HAP-1 (cell line): ENCODE data around the gene ATP6V0A1.
A peak's percentile ranks its signal among the peaks of the same experiment; 100 is the strongest.

ENCODE experiments used
- DNase-seq, 2 experiments: peaks; one replicate each; pipeline ENCODE4 v3.0.0-alpha.2; 2016 to 2020; ENCODE audit warnings: low spot score in 2 of 2
- H3K27me3 ChIP-seq: fragments of 250-450 bp; sonication (Bioruptor Pico); 2 replicates; pipeline ENCODE4 v1.5.1; 2020; ENCODE audit warnings: low read depth, mild to moderate bottlenecking, moderate library complexity
- H3K36me3 ChIP-seq: fragments of 250-450 bp; sonication (Bioruptor Pico); replicated peaks from 2 replicates; pipeline ENCODE4 v1.5.1; 2020; ENCODE audit warnings: mild to moderate bottlenecking
- H3K4me1 ChIP-seq: fragments of 250-450 bp; sonication (Bioruptor Pico); 2 replicates; pipeline ENCODE4 v1.5.1; 2020; ENCODE audit warnings: mild to moderate bottlenecking
- H3K4me3 ChIP-seq: fragments of 250-450 bp; sonication (Bioruptor Pico); 2 replicates; pipeline ENCODE4 v1.5.1; 2020; ENCODE audit warnings: mild to moderate bottlenecking, moderate library complexity
- H3K9me3 ChIP-seq: fragments of 250-450 bp; sonication (Bioruptor Pico); 2 replicates; pipeline ENCODE4 v1.5.1; 2020; ENCODE audit warnings: mild to moderate bottlenecking, moderate library complexity
- in situ Hi-C: fragments of 300-500 bp; cut with MboI; formaldehyde crosslinking; loops from 3 replicates; pipeline ENCODE4 v1.14.3; 2020; ENCODE audit warnings: low sequenced_read_pairs, inconsistent platforms, mixed read lengths

The ATP6V0A1 gene

DNA sequence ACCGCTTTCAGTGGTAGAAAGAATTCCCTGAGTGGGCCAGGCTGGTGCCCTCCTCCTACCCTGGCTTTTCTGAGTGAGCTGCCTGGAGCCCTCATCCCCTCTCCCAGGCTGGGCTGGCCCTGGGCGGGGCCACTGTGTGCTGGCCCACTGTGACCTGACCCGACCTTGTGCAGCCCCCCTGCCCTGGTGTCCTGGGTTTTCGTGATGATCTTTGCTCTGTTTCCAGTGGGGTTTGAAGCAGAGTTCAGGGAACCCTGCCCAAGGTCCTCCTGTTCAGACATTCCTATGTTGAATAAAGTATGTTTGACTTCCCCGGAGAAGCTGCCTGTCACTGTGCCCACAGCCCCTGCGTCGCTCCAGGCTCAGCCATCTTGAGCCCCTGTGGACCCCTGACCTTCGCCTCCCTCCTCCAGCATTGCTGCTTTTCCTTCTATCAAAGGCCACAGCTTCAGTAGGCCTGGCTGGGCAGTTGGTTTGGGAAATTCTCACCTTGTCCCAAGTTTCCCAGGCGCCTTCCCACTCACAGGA lies 63.6 kb downstream of the ATP6V0A1 start:
- H3K4me3 ChIP-seq: no peak overlapping the region
- in situ Hi-C loops: loop anchor here (10.0 kb wide), 2 partner anchors 98 to 198 kb away; partner anchors contain the start of gene CAVIN1
- no peak for DNase-seq
- peaks cover 17% of the 10 kb centered on the region for H3K4me1 ChIP-seq
- no peaks in the 10 kb centered on the region for H3K9me3 ChIP-seq
- peaks cover 14% of the 10 kb centered on the region for H3K36me3 ChIP-seq
- H3K27me3 ChIP-seq: no peaks in the 10 kb centered on the region

GRCh38 chr17:42522798-42523278 lies 64.2 kb downstream of the ATP6V0A1 start:
- no peaks in the 10 kb centered on the region for H3K27me3 ChIP-seq
- in situ Hi-C loops: loop anchor here (10.0 kb wide), 2 partner anchors 98 to 198 kb away; partner anchors contain the start of gene CAVIN1
- H3K4me3 ChIP-seq: no peak overlapping the region
- no peak for DNase-seq
- no peaks in the 10 kb centered on the region for H3K9me3 ChIP-seq
- H3K36me3 ChIP-seq: peaks cover 13% of the 10 kb centered on the region
- H3K4me1 ChIP-seq: peaks cover 17% of the 10 kb centered on the region

- Histone ChIP-seq H3K4me3 (no peak overlapping the region), H3K4me1 (peaks cover 5% of the 10 kb centered on the region), H3K9me3 (no peaks in the 10 kb centered on the region), H3K27me3 (no peaks in the 10 kb centered on the region), H3K36me3 (peaks cover 13% of the 10 kb centered on the region)
- DNase-seq: no peak
- in situ Hi-C loops: loop anchor here (10.0 kb wide), 2 partner anchors 100 to 200 kb away; partner anchors contain the start of gene CAVIN1
Measured at GRCh38 chr17:42525221-42525620, 66.5 kb downstream of the ATP6V0A1 start.

GRCh38 chr17:42526031-42526444 lies 67.4 kb downstream of the ATP6V0A1 start:
- in situ Hi-C loops: loop anchor here (10.0 kb wide), 2 partner anchors 101 to 201 kb away; partner anchors contain the start of gene CAVIN1
- no peak overlapping the region for H3K4me3 ChIP-seq
- 0 out of 2 replicates have a peak, but pooled peaks cover 2% of the 10 kb centered on the region for H3K4me1 ChIP-seq

DNA sequence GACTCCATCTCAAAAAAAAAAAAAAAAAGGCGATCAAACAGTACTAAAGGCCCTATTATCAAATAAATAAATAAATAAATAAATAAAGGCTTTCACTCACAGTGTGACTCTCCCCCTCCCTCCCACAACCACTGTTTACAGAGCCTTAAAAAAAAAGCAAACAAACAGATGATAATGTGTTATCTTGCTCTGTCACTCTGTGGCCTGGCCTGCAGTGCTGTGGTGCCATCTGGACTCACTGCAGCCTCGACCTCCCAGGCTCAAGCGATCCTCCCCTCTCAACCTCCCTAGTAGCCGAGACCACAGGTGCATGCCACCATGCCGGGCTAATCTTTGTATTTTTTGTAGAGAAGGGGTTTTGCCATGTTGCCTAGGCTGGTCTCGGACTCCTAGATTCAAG lies 69.3 kb downstream of the ATP6V0A1 start:
- no peaks in the 10 kb centered on the region for H3K27me3 ChIP-seq
- DNase-seq: no peak
- in situ Hi-C loops: loop anchor here (10.0 kb wide), 2 partner anchors 103 to 203 kb away; partner anchors contain the start of gene CAVIN1
- no peak overlapping the region for H3K4me3 ChIP-seq
- H3K9me3 ChIP-seq: no peaks in the 10 kb centered on the region
- 0 out of 2 replicates have a peak, but pooled peaks cover 3% of the 10 kb centered on the region for H3K36me3 ChIP-seq
- 0 out of 2 replicates have a peak, but pooled peaks cover 2% of the 10 kb centered on the region for H3K4me1 ChIP-seq

More at GRCh38 chr17:42526031-42526444, 67.4 kb downstream of the ATP6V0A1 start:
- no peak for DNase-seq
- no peaks in the 10 kb centered on the region for H3K9me3 ChIP-seq
- H3K27me3 ChIP-seq: no peaks in the 10 kb centered on the region
- H3K36me3 ChIP-seq: peaks cover 11% of the 10 kb centered on the region

DNA sequence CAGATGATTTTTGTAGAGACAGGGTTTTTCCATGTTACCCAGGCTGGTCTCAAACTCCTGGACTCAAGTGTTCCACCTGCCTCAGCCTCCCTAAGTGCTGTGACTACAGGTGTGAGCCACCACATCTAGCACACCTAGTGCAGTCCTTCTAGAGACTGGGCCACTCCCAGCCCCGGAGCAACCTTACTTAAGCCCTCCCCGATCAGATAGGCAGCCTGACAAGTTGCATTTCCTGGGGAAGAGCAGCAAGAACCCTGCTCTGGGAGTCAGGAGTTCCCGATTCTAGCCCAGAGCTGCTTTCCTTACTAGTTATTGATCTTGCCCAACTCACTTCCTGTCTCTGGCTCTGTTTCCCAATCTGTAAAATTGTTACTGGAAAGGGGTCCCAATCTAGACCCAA lies 70.4 kb downstream of the ATP6V0A1 start:
- in situ Hi-C loops: loop anchor here (10.0 kb wide), 2 partner anchors 104 to 204 kb away; partner anchors contain the start of gene CAVIN1
- Histone ChIP-seq H3K27me3 (no peaks in the 10 kb centered on the region), H3K4me1 (0 out of 2 replicates have a peak, but pooled peaks cover 1% of the 10 kb centered on the region), H3K9me3 (no peaks in the 10 kb centered on the region), H3K36me3 (no peaks in the 10 kb centered on the region), H3K4me3 (no peak overlapping the region)
- DNase-seq: no peak

DNA sequence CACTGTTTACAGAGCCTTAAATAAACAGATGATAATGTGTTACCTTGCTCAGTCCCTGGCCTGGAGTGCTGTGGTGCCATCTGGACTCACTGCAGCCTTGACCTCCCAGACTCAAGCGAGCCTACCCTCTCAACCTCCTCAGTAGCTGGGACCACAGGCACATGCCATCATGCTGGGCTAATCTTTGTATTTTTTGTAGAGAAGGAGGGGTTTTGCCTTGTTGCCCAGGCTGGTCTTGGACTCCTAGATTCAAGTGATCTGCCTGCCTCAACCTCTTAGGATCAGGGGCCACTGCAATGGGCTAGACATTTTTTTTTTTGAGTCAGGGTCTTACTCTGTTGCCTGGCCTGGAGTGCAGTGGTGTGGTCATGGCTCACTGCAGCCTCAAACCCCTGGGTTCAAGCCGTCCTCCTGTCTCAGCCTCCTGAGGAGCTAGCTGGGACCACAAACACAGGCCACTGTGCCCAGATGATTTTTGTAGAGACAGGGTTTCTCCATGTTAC lies 72.3 kb downstream of the ATP6V0A1 start:
- Histone ChIP-seq H3K4me1 (peaks cover 10% of the 10 kb centered on the region), H3K4me3 (no peak overlapping the region), H3K36me3 (no peaks in the 10 kb centered on the region), H3K27me3 (no peaks in the 10 kb centered on the region), H3K9me3 (no peaks in the 10 kb centered on the region)
- in situ Hi-C loops: no loop called here
- DNase-seq: no peak

- Histone ChIP-seq H3K27me3 (no peaks in the 10 kb centered on the region), H3K4me1 (peaks cover 10% of the 10 kb centered on the region), H3K4me3 (peak overlapping the region; percentile 27), H3K36me3 (no peaks in the 10 kb centered on the region; the same call in 1 of the 2 replicates), H3K9me3 (no peaks in the 10 kb centered on the region)
- DNase-seq: peak; percentile 59 to 73
- in situ Hi-C loops: no loop called here
Measured at GRCh38 chr17:42531455-42532354, 73.0 kb downstream of the ATP6V0A1 start.

DNA sequence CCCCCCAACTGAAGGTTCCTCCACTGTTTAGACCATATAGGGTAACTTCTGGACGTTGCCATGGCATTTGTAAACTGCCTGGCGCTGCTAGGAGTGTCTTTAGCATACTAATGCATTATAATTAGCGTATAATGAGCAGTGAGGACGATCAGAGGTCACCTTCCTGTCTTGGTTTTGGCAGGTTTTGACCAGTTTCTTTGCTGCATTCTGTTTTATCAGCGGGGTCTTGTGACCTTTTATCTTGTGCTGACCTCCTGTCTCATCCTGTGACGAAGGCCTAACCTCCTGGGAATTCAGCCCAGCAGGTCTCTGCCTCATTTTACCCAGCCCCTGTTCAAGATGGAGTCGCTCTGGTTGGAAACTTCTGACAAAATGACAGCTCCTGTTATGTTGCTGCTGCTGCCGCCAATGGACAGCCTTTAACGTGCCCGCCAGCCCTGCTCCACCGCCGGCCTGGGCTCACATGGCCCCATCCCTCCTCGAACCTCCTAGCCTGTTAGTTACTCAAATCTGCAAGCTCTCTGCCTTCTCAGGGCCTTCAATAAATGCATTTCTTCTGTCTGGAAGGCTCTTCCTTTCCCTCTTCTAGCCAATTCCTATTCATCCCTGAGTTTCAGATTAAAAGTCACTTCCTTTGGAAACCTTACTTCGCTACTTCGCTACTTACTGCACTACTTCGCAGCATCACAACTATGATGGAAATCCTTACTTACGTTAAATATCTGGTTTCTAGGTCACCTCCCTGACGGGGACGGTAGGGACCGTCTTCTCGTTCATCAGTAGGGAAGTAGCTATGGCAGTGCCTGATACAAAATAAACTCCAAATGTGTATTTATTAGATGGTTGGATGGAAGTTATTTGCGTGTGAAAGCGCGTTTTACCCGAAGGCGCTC lies 76.7 kb downstream of the ATP6V0A1 start:
- H3K4me3 ChIP-seq: peak overlapping the region; percentile 25
- peaks cover 22% of the 10 kb centered on the region for H3K36me3 ChIP-seq
- H3K9me3 ChIP-seq: no peaks in the 10 kb centered on the region
- no peaks in the 10 kb centered on the region for H3K27me3 ChIP-seq
- peaks cover 16% of the 10 kb centered on the region for H3K4me1 ChIP-seq
- no peak for DNase-seq
- in situ Hi-C loops: no loop called here

GRCh38 chr17:42536048-42536371 lies 77.3 kb downstream of the ATP6V0A1 start, which contains the start of gene NAGLU:
Gene NAGLU, plus strand, starts transcription at chr17:42536241. Its CDS starts 32 bp downstream, at chr17:42536273.
- Histone ChIP-seq H3K36me3 (peaks cover 22% of the 10 kb centered on the region), H3K27me3 (no peaks in the 10 kb centered on the region), H3K4me1 (peaks cover 16% of the 10 kb centered on the region), H3K9me3 (no peaks in the 10 kb centered on the region), H3K4me3 (peak within 1 kb of the TSS; percentile 56)
- peak; percentile 83 to 97 for DNase-seq
- in situ Hi-C loops: no loop called here

DNA sequence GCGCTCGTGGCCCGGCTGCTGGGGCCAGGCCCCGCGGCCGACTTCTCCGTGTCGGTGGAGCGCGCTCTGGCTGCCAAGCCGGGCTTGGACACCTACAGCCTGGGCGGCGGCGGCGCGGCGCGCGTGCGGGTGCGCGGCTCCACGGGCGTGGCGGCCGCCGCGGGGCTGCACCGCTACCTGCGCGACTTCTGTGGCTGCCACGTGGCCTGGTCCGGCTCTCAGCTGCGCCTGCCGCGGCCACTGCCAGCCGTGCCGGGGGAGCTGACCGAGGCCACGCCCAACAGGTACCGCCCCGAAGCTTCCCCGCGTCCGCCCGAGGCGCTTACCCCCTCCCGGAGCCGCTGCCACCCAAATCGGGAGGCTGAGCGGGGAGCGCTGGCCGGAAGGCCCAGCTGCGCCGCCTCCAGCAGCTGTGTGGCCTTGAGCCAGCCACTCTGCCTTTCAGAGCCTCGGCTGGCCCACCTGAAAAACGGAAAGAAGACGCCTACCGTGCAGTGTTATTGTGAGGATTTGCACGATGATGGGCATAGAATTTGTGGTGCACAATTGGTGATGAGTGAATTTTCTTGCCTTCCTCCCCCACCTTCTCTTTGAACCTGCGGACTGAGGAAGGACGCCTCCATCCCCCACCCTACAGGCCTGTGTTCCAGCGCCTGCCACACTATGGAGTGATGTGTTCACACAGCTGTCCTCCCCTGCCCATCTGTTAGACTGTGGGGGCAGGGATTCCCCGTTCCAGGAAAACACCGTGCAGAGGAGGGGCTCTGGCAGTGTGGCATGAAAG lies 77.9 kb downstream of the ATP6V0A1 start:
- Histone ChIP-seq H3K4me1 (peaks cover 16% of the 10 kb centered on the region), H3K27me3 (no peaks in the 10 kb centered on the region), H3K4me3 (peak overlapping the region; percentile 56), H3K36me3 (peaks cover 25% of the 10 kb centered on the region), H3K9me3 (no peaks in the 10 kb centered on the region)
- peak; percentile 80 to 91 for DNase-seq
- in situ Hi-C loops: no loop called here

DNA sequence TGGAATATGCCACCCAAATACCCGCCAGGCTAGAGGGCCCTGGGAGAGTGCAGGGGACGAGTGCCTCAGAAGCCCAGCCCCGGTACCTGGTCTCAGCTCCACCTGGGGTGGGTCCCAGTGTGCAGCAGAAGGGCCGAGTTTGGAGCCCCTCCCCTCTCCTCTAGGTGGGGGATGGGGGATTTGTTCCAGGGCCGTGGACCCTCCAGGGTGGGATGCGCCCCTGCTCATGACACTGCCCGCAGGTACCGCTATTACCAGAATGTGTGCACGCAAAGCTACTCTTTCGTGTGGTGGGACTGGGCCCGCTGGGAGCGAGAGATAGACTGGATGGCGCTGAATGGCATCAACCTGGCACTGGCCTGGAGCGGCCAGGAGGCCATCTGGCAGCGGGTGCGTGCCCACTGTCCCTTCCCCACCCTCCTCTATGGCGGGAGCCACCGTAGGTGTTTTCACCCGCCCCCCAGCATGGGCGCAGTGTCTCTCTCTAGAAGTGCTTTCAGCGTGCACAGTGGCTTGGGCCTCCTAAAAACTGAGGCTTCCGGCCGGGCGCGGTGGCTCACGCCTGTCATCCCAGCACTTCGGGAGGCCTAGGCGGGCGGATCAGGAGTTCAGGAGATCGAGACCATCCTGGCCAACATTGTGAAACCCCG lies 78.6 kb downstream of the ATP6V0A1 start:
- no peak for DNase-seq
- in situ Hi-C loops: no loop called here
- Histone ChIP-seq H3K36me3 (peaks cover 30% of the 10 kb centered on the region), H3K4me3 (peak overlapping the region; percentile 56), H3K27me3 (no peaks in the 10 kb centered on the region), H3K4me1 (peaks cover 16% of the 10 kb centered on the region), H3K9me3 (no peaks in the 10 kb centered on the region)
